NT2/D1 (cell line): ENCODE measurements around the gene HSPB8.

Experiments used
- YY1 ChIP-seq: IDR thresholded peaks from 2 replicates; pipeline ENCODE4 v1.6.1; 2011; ENCODE audit not compliant: insufficient read length, insufficient read depth
- ZNF274 ChIP-seq: IDR thresholded peaks from 2 replicates; pipeline ENCODE4 v1.6.1; 2011; ENCODE audit warnings: mild to moderate bottlenecking, low read depth, low read length

DNA sequence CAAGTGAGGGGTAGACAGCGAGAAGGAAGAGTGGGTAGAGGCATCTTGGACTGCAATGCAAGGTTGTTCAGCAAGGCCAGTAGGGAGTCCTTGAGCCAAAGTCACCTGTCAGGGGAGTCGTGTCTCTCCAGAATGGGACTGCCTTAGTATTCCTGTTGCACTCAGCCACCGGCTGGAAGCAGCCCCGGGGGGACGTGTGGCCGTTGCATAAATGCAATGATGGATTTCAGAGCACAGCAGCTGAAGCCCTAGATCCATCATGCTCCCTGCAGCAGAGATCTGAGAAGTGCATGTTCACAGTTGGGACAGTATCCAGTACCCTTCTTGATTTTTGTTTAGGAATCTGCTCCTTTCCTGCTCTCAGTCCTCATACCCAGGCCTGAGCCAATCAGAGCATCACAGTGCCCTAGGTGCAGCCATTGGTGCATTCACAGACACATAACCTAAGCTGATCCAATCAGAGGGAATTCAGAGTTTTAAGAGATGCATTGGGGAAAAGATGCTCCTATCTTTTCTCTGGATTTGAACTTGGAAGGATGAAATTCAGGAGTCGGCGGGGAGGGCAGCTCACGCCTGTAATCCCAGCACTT, 62.9 kb downstream of the HSPB8 start:
- TF ChIP-seq YY1, result no peak
- TF ChIP-seq ZNF274, result no peak
